ENCODE measurements around the gene TMEM179.

- TF ChIP-seq, protein P1, sequence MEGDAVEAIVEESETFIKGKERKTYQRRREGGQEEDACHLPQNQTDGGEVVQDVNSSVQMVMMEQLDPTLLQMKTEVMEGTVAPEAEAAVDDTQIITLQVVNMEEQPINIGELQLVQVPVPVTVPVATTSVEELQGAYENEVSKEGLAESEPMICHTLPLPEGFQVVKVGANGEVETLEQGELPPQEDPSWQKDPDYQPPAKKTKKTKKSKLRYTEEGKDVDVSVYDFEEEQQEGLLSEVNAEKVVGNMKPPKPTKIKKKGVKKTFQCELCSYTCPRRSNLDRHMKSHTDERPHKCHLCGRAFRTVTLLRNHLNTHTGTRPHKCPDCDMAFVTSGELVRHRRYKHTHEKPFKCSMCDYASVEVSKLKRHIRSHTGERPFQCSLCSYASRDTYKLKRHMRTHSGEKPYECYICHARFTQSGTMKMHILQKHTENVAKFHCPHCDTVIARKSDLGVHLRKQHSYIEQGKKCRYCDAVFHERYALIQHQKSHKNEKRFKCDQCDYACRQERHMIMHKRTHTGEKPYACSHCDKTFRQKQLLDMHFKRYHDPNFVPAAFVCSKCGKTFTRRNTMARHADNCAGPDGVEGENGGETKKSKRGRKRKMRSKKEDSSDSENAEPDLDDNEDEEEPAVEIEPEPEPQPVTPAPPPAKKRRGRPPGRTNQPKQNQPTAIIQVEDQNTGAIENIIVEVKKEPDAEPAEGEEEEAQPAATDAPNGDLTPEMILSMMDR (conservative IDR thresholded peaks at IDR 0.05 in 1 of 2, IDR thresholded peaks at IDR 0.05 in 1 of 2; ENCODE audit: extremely low read depth in 1 of 2, insufficient read depth in 1 of 2, low read depth in 1 of 2, low read length in 2 of 2): no peak
- TF ChIP-seq EZH2 (IDR thresholded peaks at IDR 0.05; ENCODE audit: borderline replicate concordance, low read length): no peak
These were observed 44.0 kb downstream of the TMEM179 start for GRCh38 chr14:104560586-104560945.
